Endothelial cell of umbilical vein (primary cell): ENCODE measurements around the gene LAMC3. TPM values are rescaled to one million over a fixed set of nuclear protein-coding genes. Genes with fewer than 3 reads are reported as not detected.

Source experiments
- BruUV-seq: library from RNA; stranded (reverse); fragments of 400-500 nt; replicated peaks from 2 replicates; lab custom pipeline; 2021; lab: Mats Ljungman, UMichigan
- CTCF ChIA-PET: fragments of 300-600, 350-600 bp; sonication (Branson Sonifier 250); formaldehyde crosslinking; loops from one replicate; lab custom pipeline; 2021; ENCODE audit warnings: antibody characterized with exemption, inconsistent platforms; lab: Charles Lee
- POLR2A ChIA-PET: fragments of 300-600, 350-600 bp; sonication (Branson Sonifier 250); formaldehyde crosslinking; loops from one replicate; lab custom pipeline; 2021; ENCODE audit warnings: antibody characterized with exemption, inconsistent platforms; lab: Charles Lee
- DNase-seq: peaks from one replicate; pipeline ENCODE4 v3.0.0-alpha.2; 2011; ENCODE audit warnings: low read depth, low spot score
- FAIRE-seq: peaks from 2 replicates; lab custom pipeline; 2011; peaks lifted over from hg19 to GRCh38; lab: Jason Lieb, UNC
- H2AFZ ChIP-seq: 2 replicates; pipeline ENCODE4 v1.6.0; 2012; ENCODE audit warnings: low read depth, low read length, control low read depth, inconsistent platforms
- H3K27ac ChIP-seq: 2 replicates; pipeline ENCODE4 v1.5.1; 2011; ENCODE audit warnings: low read depth, mild to moderate bottlenecking, control low read depth, low read length, moderate library complexity; ENCODE audit not compliant: insufficient read depth
- H3K27me3 ChIP-seq, 2 experiments: 2 replicates each; pipeline versions ENCODE4 v1.6.0 to v1.6.1; 2011; ENCODE audit warnings: low read length in 2 of 2, mixed read lengths in 1 of 2; ENCODE audit not compliant: control insufficient read depth in 2 of 2, insufficient read depth in 2 of 2
- H3K36me3 ChIP-seq, 2 experiments: 2 replicates in 1 of 2; 3 replicates in 1 of 2; pipeline ENCODE4 v1.5.1; 2011; ENCODE audit warnings: low read length in 2 of 2, mild to moderate bottlenecking in 1 of 2, moderate library complexity in 1 of 2; ENCODE audit not compliant: control insufficient read depth in 2 of 2, insufficient read depth in 2 of 2; ENCODE audit errors: extremely low read depth in 1 of 2
- H3K4me1 ChIP-seq: 3 replicates; pipeline ENCODE4 v1.5.1; 2011; ENCODE audit warnings: mild to moderate bottlenecking, low read length; ENCODE audit not compliant: control insufficient read depth, insufficient read depth; ENCODE audit errors: extremely low read depth
- H3K4me2 ChIP-seq: 2 replicates; pipeline ENCODE4 v1.6.1; 2011; ENCODE audit warnings: low read length, control low read depth, mixed read lengths; ENCODE audit not compliant: insufficient read depth
- H3K4me3 ChIP-seq, 3 experiments: fragments of 200-600 bp in 1 of 3; sonication (generic), shearing (Covaris generic) in 1 of 3; replicated peaks in 1 of 3; 2 replicates each; pipeline ENCODE4 v1.5.1; 2011 to 2016; ENCODE audit warnings: control low read depth in 3 of 3, low read length in 3 of 3, mild to moderate bottlenecking in 2 of 3, inconsistent platforms in 1 of 3, low read depth in 1 of 3, moderate library complexity in 1 of 3; ENCODE audit not compliant: insufficient read depth in 1 of 3
- H3K79me2 ChIP-seq: 2 replicates; pipeline ENCODE4 v1.6.0; 2012; ENCODE audit warnings: low read length, inconsistent platforms; ENCODE audit not compliant: control insufficient read depth, insufficient read depth
- H3K9ac ChIP-seq: replicated peaks from 2 replicates; pipeline ENCODE3; 2011; ENCODE audit warnings: low read length, control low read depth; ENCODE audit not compliant: insufficient read depth; ENCODE audit errors: extremely low read depth
- H3K9me1 ChIP-seq: replicated peaks from 3 replicates; pipeline ENCODE4 v1.6.0; 2011; ENCODE audit warnings: mild to moderate bottlenecking, low read length; ENCODE audit not compliant: control insufficient read depth, insufficient read depth; ENCODE audit errors: extremely low read depth
- H3K9me3 ChIP-seq: replicated peaks from 2 replicates; pipeline ENCODE4 v1.5.1; 2012; ENCODE audit warnings: low read length, inconsistent platforms; ENCODE audit not compliant: control insufficient read depth, insufficient read depth
- H4K20me1 ChIP-seq: replicated peaks from 2 replicates; pipeline ENCODE3; 2011; ENCODE audit warnings: mild to moderate bottlenecking, low read length; ENCODE audit not compliant: control insufficient read depth, insufficient read depth; ENCODE audit errors: extremely low read depth
- EZH2 ChIP-seq: IDR thresholded peaks from 2 replicates; pipeline ENCODE4 v1.6.1; 2012; ENCODE audit warnings: borderline replicate concordance, low read depth, mild to moderate bottlenecking, moderate library complexity, low read length, inconsistent platforms; ENCODE audit not compliant: severe bottlenecking
- FOS ChIP-seq: IDR thresholded peaks from 2 replicates; pipeline ENCODE4 v1.6.1; 2011; ENCODE audit warnings: mild to moderate bottlenecking, low read length, moderate library complexity, borderline replicate concordance; ENCODE audit not compliant: insufficient read depth
- GATA2 ChIP-seq: IDR thresholded peaks from 2 replicates; pipeline ENCODE4 v1.7.0; 2011; ENCODE audit warnings: low read depth, mild to moderate bottlenecking, moderate library complexity, mixed read lengths, low read length; ENCODE audit not compliant: insufficient read length, insufficient read depth
- JUN ChIP-seq: IDR thresholded peaks from 2 replicates; pipeline ENCODE4 v1.6.1; 2011; ENCODE audit warnings: borderline replicate concordance, low read depth; ENCODE audit not compliant: insufficient read length, insufficient read depth
- MYC ChIP-seq: IDR thresholded peaks from one replicate; pipeline ENCODE4 v1.6.1; 2011; ENCODE audit warnings: mild to moderate bottlenecking, low read depth, low read length
- POLR2A ChIP-seq: IDR thresholded peaks from 2 replicates; pipeline ENCODE4 v1.6.1; 2012; ENCODE audit warnings: low read depth, mild to moderate bottlenecking, control low read depth, low read length
- POLR2AphosphoS5 ChIP-seq: IDR thresholded peaks from 2 replicates; pipeline ENCODE4 v1.6.1; 2012; ENCODE audit warnings: low read depth, mild to moderate bottlenecking, control low read depth, low read length, moderate library complexity; ENCODE audit not compliant: insufficient read depth
- dilution Hi-C: fragments of 300-500 bp; cut with MboI; formaldehyde crosslinking; loops from one replicate; pipeline ENCODE4 v1.15.0; 2019; ENCODE audit warnings: low sequenced_read_pairs; ENCODE audit not compliant: extremely low pct_ligation_motif_present
- intact Hi-C: fragments of 100-400 bp; cut with micrococcal nuclease; formaldehyde crosslinking; loops from one replicate; pipeline ENCODE4 v1.10.0; 2022
- polyA plus RNA-seq, 4 experiments: library from polyadenylated mRNA; depleted of rRNA in 3 of 4; stranded (reverse) in 3 of 4; unstranded in 1 of 4; fragments of >200 nt; gene quantifications; 2 replicates each; pipeline versions ENCODE4 v1.2.1 to v1.2.3, GENCODE V29; 2011 to 2012; ENCODE audit warnings: missing spikeins in 1 of 4
- total RNA-seq: library from RNA; stranded (reverse); gene quantifications from 2 replicates; pipeline ENCODE4 v1.2.3, GENCODE V29; 2021
- TF ChIP-seq, protein P1 (sequence below): IDR thresholded peaks from 2 replicates; pipeline ENCODE4 v1.6.1; 2011; ENCODE audit not compliant: insufficient read depth, insufficient read length
- TF ChIP-seq, protein P2 (sequence below), 2 donors: IDR thresholded peaks; 1 replicate in 1 of 2; 2 replicates in 1 of 2; pipeline ENCODE4 v1.5.1; 2011; ENCODE audit warnings: low read length in 2 of 2, mild to moderate bottlenecking in 2 of 2, moderate library complexity in 2 of 2, control low read depth in 1 of 2, inconsistent platforms in 1 of 2, low read depth in 1 of 2; ENCODE audit not compliant: insufficient read depth in 1 of 2; ENCODE audit errors: extremely low read depth in 1 of 2

The LAMC3 gene
- total and polyA plus RNA-seq, 2 donors (not counting 3 experiments of a cell fraction or from before 2014, with no cell fraction given): 0.18 to 0.38 TPM

DNA sequence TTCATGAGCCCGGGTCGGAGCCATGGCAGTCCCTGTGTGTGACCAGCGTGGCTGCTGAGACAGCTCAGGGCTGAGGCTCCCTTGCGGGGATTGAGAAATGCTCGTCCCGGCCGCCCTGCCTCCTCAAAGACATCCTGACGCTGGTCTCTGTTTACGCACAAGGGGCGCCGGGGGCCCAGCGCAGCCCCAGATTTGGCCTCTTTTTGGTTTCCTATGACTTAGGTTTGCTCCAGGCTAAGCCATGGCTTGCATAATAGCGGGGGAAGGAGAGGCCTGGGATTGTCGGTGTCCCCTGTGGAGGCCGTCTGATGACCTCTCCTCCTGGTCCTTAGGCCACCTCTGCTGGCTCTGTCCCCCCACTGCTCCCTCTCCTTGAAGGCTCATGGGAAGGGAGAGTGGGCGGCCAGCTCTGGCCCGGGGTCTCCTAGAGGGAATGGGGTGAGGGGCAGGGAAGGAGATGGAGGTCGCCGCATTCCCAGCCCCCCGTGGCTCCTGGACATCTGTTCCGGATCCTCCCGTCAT, 3.5 kb downstream of the LAMC3 start:
- TF ChIP-seq, protein P1, sequence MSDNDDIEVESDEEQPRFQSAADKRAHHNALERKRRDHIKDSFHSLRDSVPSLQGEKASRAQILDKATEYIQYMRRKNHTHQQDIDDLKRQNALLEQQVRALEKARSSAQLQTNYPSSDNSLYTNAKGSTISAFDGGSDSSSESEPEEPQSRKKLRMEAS: no peak
- TF ChIP-seq EZH2 (no peak), MYC (no peak), FOS (no peak), POLR2AphosphoS5 (no peak), POLR2A (no peak), GATA2 (no peak), JUN (no peak)
- TF ChIP-seq, protein P2, sequence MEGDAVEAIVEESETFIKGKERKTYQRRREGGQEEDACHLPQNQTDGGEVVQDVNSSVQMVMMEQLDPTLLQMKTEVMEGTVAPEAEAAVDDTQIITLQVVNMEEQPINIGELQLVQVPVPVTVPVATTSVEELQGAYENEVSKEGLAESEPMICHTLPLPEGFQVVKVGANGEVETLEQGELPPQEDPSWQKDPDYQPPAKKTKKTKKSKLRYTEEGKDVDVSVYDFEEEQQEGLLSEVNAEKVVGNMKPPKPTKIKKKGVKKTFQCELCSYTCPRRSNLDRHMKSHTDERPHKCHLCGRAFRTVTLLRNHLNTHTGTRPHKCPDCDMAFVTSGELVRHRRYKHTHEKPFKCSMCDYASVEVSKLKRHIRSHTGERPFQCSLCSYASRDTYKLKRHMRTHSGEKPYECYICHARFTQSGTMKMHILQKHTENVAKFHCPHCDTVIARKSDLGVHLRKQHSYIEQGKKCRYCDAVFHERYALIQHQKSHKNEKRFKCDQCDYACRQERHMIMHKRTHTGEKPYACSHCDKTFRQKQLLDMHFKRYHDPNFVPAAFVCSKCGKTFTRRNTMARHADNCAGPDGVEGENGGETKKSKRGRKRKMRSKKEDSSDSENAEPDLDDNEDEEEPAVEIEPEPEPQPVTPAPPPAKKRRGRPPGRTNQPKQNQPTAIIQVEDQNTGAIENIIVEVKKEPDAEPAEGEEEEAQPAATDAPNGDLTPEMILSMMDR (IDR thresholded peaks at IDR 0.05; ENCODE audit: extremely low read depth in 1 of 2, insufficient read depth in 1 of 2, low read depth in 1 of 2, low read length in 2 of 2): no peak
- FAIRE-seq: no peak
- Histone ChIP-seq H3K4me1 (no peaks in the 10 kb centered on the region), H3K4me3 (no peak overlapping the region), H3K9me3 (no peaks in the 10 kb centered on the region), H2AFZ (no peak overlapping the region), H3K36me3 (no peaks in the 10 kb centered on the region), H3K79me2 (no peaks in the 10 kb centered on the region), H3K9me1 (no peaks in the 10 kb centered on the region), H3K27me3 (peaks cover 17 to 25% of the 10 kb centered on the region in 2 experiments), H4K20me1 (no peaks in the 10 kb centered on the region), H3K9ac (no peak overlapping the region), H3K4me2 (no peak overlapping the region), H3K27ac (no peak overlapping the region)
- no peak for DNase-seq
- intact Hi-C loops (no loop called here), dilution Hi-C loops (no loop called here)
- no TSS peak for BruUV-seq
- CTCF ChIA-PET: interaction anchor here (0.8 to 5.0 kb wide), 8 partner anchors 12 to 311 kb away, joined by 3 to 19 read pairs (median 4); no protein-coding TSS in a partner anchor
- POLR2A ChIA-PET: no interaction called here
